HEK293 (cell line): ENCODE data around the gene TRIM66.

Experiments used
- CTCF ChIA-PET: fragments of 350-600 bp; formaldehyde crosslinking; extraction: SDS; loops from one replicate; lab custom pipeline; 2021; ENCODE audit warnings: antibody characterized with exemption; lab: Yijun Ruan, JAX
- POLR2A ChIA-PET: fragments of 300-600 bp; formaldehyde crosslinking; extraction: SDS; loops from one replicate; lab custom pipeline; 2020; ENCODE audit warnings: antibody characterized with exemption, inconsistent platforms; lab: Yijun Ruan, JAX
- H3K27ac ChIP-seq: fragments of 200-500 bp; sonication (Bioruptor generic); 2 replicates; pipeline ENCODE4 v1.5.1; 2014; ENCODE audit warnings: low read depth, low read length, control low read depth, inconsistent platforms; ENCODE audit errors: extremely low read depth
- H3K36me3 ChIP-seq, 2 experiments: fragments of 200-500 bp in 1 of 2; sonication (Bioruptor generic) in 1 of 2; 1 replicate in 1 of 2; 2 replicates in 1 of 2; pipeline ENCODE4 v1.5.1; 2014 to 2017; ENCODE audit warnings: inconsistent platforms in 2 of 2, low read length in 2 of 2; ENCODE audit not compliant: control insufficient read depth in 2 of 2, insufficient read depth in 1 of 2
- H3K4me1 ChIP-seq: fragments of 200-500 bp; sonication (Bioruptor generic); 2 replicates; pipeline ENCODE4 v1.5.1; 2014; ENCODE audit warnings: mild to moderate bottlenecking, low read length, inconsistent platforms; ENCODE audit not compliant: control insufficient read depth, insufficient read depth
- H3K4me3 ChIP-seq: 2 replicates; pipeline ENCODE4 v1.5.1; 2011; ENCODE audit warnings: low read depth, mild to moderate bottlenecking, control low read depth, low read length, moderate library complexity
- H3K9me3 ChIP-seq: fragments of 200-500 bp; sonication (Bioruptor generic); 2 replicates; pipeline ENCODE4 v1.5.1; 2014; ENCODE audit warnings: low read depth, low read length, inconsistent platforms; ENCODE audit not compliant: control insufficient read depth, insufficient read depth
- GLIS1 ChIP-seq: fragments of 450-650 bp; formaldehyde crosslinking; IDR thresholded peaks from 2 replicates; pipeline ENCODE4 v1.5.1; 2016; ENCODE audit warnings: missing biosample characterization, missing genetic modification characterization
- KLF16 ChIP-seq: fragments of 450-650 bp; formaldehyde crosslinking; IDR thresholded peaks from 2 replicates; pipeline ENCODE4 v1.5.1; 2017; ENCODE audit warnings: missing biosample characterization, missing genetic modification characterization
- KLF7 ChIP-seq: fragments of 450-650 bp; formaldehyde crosslinking; IDR thresholded peaks from 2 replicates; pipeline ENCODE4 v1.5.1; 2016; ENCODE audit warnings: missing biosample characterization, missing genetic modification characterization, borderline replicate concordance
- OVOL3 ChIP-seq: fragments of 450-650 bp; formaldehyde crosslinking; IDR thresholded peaks from 2 replicates; pipeline ENCODE4 v1.5.1; 2016; ENCODE audit warnings: missing biosample characterization, missing genetic modification characterization
- TCF7L2 ChIP-seq: IDR thresholded peaks from 2 replicates; pipeline ENCODE4 v1.6.1; 2011; ENCODE audit warnings: low read depth, mild to moderate bottlenecking, inconsistent platforms, low read length, moderate library complexity, borderline replicate concordance
- ZBTB20 ChIP-seq: fragments of 450-650 bp; formaldehyde crosslinking; IDR thresholded peaks from 2 replicates; pipeline ENCODE4 v1.5.1; 2016; ENCODE audit warnings: missing biosample characterization, missing genetic modification characterization
- ZBTB21 ChIP-seq: fragments of 450-650 bp; formaldehyde crosslinking; IDR thresholded peaks from 2 replicates; pipeline ENCODE4 v1.5.1; 2017; ENCODE audit warnings: missing biosample characterization, missing genetic modification characterization
- ZBTB7A ChIP-seq: fragments of 450-650 bp; formaldehyde crosslinking; IDR thresholded peaks from 2 replicates; pipeline ENCODE4 v1.5.1; 2016; ENCODE audit warnings: low read depth, missing biosample characterization, missing genetic modification characterization
- ZBTB8A ChIP-seq: fragments of 450-650 bp; formaldehyde crosslinking; IDR thresholded peaks from 2 replicates; pipeline ENCODE4 v1.5.1; 2016; ENCODE audit warnings: missing biosample characterization, missing genetic modification characterization
- ZFHX2 ChIP-seq: fragments of 450-650 bp; formaldehyde crosslinking; conservative IDR thresholded peaks from 2 replicates; pipeline ENCODE4 v1.5.1; 2016; ENCODE audit warnings: missing biosample characterization, missing genetic modification characterization
- ZIC2 ChIP-seq: fragments of 450-650 bp; formaldehyde crosslinking; IDR thresholded peaks from 2 replicates; pipeline ENCODE4 v1.5.1; 2016; ENCODE audit warnings: missing biosample characterization, missing genetic modification characterization
- ZNF324 ChIP-seq: fragments of 450-650 bp; formaldehyde crosslinking; IDR thresholded peaks from 2 replicates; pipeline ENCODE4 v1.5.1; 2016; ENCODE audit warnings: missing biosample characterization, missing genetic modification characterization
- ZNF473 ChIP-seq: fragments of 450-650 bp; formaldehyde crosslinking; IDR thresholded peaks from 2 replicates; pipeline ENCODE4 v1.5.1; 2017; ENCODE audit warnings: missing biosample characterization, missing genetic modification characterization
- ZNF501 ChIP-seq: fragments of 450-650 bp; formaldehyde crosslinking; IDR thresholded peaks from 2 replicates; pipeline ENCODE4 v1.5.1; 2016; ENCODE audit warnings: missing biosample characterization, missing genetic modification characterization
- ZNF510 ChIP-seq: fragments of 450-650 bp; formaldehyde crosslinking; IDR thresholded peaks from 2 replicates; pipeline ENCODE4 v1.5.1; 2018; ENCODE audit warnings: mild to moderate bottlenecking, missing genetic modification characterization, missing biosample characterization; ENCODE audit not compliant: insufficient replicate concordance
- ZNF521 ChIP-seq: fragments of 450-650 bp; formaldehyde crosslinking; IDR thresholded peaks from 2 replicates; pipeline ENCODE4 v1.5.1; 2017; ENCODE audit warnings: missing biosample characterization, mild to moderate bottlenecking, missing genetic modification characterization
- ZNF777 ChIP-seq: fragments of 450-650 bp; formaldehyde crosslinking; IDR thresholded peaks from 2 replicates; pipeline ENCODE4 v1.5.1; 2017; ENCODE audit warnings: missing biosample characterization, missing genetic modification characterization, borderline replicate concordance
- TF ChIP-seq, protein P1 (sequence below): fragments of 450-650 bp; formaldehyde crosslinking; IDR thresholded peaks from 2 replicates; pipeline ENCODE4 v1.5.1; 2016; ENCODE audit warnings: missing biosample characterization, missing genetic modification characterization
- TF ChIP-seq, protein P2 (sequence below): fragments of 450-650 bp; formaldehyde crosslinking; IDR thresholded peaks from 2 replicates; pipeline ENCODE4 v1.5.1; 2016; ENCODE audit warnings: missing biosample characterization, missing genetic modification characterization
- TF ChIP-seq, protein P3 (sequence below): fragments of 450-650 bp; formaldehyde crosslinking; IDR thresholded peaks from 2 replicates; pipeline ENCODE4 v1.5.1; 2016; ENCODE audit warnings: missing biosample characterization, missing genetic modification characterization
- TF ChIP-seq, protein P4 (sequence below): fragments of 450-650 bp; formaldehyde crosslinking; IDR thresholded peaks from 2 replicates; pipeline ENCODE4 v1.5.1; 2016; ENCODE audit warnings: missing biosample characterization, missing genetic modification characterization
- TF ChIP-seq, protein P5 (sequence below): fragments of 450-650 bp; formaldehyde crosslinking; IDR thresholded peaks from 2 replicates; pipeline ENCODE4 v1.5.1; 2016; ENCODE audit warnings: missing biosample characterization, missing genetic modification characterization

Gene TRIM66

DNA sequence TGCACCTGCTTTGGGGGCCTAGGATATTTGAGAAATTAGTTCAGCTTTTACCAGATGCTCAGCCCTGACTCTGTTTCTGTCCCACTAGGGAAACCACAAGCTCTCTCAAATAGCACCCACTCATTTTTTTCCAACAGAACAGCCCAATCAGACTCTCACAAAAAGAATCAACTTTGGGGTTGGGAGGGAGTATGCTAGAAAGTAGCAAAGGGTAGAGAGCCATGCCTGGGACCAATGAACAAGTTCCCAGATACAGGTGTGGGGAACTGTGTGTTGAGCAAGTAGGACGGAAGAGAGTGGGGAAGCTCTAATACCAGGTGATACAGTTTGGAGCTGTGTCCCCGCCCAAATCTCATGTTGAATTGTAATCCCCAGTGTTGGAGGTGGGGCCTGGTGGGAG, 41.1 kb downstream of the TRIM66 start:
- Histone ChIP-seq H3K27ac (no peak overlapping the region), H3K4me1 (no peaks in the 10 kb centered on the region), H3K36me3 (peaks cover 0 to 71% of the 10 kb centered on the region in 2 experiments; a peak in 1 of 3 replicates), H3K9me3 (no peaks in the 10 kb centered on the region), H3K4me3 (no peak overlapping the region)
- ChIA-PET CTCF (no interaction called here), POLR2A (no interaction called here)
- TF ChIP-seq ZFHX2 (tag by site-specific recombination) (peak; percentile 51; the same call in 1 of the 2 replicates), TCF7L2 (no peak), KLF16 (no peak), ZNF521 (tag by site-specific recombination) (no peak)
- TF ChIP-seq, protein P1, sequence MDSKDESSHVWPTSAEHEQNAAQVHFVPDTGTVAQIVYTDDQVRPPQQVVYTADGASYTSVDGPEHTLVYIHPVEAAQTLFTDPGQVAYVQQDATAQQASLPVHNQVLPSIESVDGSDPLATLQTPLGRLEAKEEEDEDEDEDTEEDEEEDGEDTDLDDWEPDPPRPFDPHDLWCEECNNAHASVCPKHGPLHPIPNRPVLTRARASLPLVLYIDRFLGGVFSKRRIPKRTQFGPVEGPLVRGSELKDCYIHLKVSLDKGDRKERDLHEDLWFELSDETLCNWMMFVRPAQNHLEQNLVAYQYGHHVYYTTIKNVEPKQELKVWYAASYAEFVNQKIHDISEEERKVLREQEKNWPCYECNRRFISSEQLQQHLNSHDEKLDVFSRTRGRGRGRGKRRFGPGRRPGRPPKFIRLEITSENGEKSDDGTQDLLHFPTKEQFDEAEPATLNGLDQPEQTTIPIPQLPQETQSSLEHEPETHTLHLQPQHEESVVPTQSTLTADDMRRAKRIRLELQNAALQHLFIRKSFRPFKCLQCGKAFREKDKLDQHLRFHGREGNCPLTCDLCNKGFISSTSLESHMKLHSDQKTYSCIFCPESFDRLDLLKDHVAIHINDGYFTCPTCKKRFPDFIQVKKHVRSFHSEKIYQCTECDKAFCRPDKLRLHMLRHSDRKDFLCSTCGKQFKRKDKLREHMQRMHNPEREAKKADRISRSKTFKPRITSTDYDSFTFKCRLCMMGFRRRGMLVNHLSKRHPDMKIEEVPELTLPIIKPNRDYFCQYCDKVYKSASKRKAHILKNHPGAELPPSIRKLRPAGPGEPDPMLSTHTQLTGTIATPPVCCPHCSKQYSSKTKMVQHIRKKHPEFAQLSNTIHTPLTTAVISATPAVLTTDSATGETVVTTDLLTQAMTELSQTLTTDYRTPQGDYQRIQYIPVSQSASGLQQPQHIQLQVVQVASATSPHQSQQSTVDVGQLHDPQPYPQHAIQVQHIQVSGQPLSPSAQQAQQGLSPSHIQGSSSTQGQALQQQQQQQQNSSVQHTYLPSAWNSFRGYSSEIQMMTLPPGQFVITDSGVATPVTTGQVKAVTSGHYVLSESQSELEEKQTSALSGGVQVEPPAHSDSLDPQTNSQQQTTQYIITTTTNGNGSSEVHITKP (tag by site-specific recombination) = 0 out of 2 replicates have a peak, but pooled peaks have one; percentile 18

DNA sequence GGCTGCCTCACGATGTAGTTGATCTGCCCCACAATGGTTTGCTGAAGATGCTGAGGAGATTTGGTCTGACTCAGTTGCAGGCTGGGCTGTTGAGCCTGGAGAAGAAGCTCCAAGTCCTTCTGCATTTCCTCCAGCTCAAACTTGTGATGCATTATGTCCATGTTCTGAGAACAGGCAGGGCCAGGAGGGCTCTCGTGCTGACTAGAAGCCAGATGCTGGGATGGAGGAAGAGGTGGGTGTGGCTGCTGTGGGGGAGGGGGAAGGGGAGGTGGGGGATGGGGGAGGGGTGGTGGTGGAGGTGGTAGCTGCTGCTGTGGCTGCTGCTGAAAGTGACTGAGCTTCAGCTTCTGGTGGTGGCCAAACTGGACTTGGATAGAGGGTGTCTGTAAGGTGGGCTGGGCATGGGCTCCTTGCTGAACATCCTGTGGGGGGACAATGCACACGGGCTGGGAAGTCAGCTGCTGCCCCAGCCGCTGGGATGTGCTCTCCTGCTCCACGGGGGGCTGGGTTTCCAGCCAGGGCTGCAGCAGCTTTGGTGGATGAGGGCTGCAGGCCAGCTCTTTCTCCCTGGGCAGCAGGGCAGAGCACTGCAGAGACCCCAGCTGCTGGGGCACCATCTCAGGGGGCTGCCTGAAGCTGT, 42.1 kb downstream of the TRIM66 start:
- POLR2A ChIA-PET = interaction anchor here (0.9 to 1.1 kb wide), 2 partner anchors 19 to 42 kb away, joined by 3 read pairs; partner anchors contain the start of genes RPL27A and TRIM66
- TF ChIP-seq, protein P2, sequence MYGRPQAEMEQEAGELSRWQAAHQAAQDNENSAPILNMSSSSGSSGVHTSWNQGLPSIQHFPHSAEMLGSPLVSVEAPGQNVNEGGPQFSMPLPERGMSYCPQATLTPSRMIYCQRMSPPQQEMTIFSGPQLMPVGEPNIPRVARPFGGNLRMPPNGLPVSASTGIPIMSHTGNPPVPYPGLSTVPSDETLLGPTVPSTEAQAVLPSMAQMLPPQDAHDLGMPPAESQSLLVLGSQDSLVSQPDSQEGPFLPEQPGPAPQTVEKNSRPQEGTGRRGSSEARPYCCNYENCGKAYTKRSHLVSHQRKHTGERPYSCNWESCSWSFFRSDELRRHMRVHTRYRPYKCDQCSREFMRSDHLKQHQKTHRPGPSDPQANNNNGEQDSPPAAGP (tag by site-specific recombination) = no peak
- TF ChIP-seq ZNF510 (no peak), OVOL3 (no peak), ZBTB21 (no peak), ZIC2 (tag by site-specific recombination) (peak; percentile 59)
- TF ChIP-seq, protein P3, sequence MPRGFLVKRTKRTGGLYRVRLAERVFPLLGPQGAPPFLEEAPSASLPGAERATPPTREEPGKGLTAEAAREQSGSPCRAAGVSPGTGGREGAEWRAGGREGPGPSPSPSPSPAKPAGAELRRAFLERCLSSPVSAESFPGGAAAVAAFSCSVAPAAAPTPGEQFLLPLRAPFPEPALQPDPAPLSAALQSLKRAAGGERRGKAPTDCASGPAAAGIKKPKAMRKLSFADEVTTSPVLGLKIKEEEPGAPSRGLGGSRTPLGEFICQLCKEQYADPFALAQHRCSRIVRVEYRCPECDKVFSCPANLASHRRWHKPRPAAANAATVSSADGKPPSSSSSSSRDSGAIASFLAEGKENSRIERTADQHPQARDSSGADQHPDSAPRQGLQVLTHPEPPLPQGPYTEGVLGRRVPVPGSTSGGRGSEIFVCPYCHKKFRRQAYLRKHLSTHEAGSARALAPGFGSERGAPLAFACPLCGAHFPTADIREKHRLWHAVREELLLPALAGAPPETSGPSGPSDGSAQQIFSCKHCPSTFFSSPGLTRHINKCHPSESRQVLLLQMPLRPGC = no peak
- TF ChIP-seq, protein P4, sequence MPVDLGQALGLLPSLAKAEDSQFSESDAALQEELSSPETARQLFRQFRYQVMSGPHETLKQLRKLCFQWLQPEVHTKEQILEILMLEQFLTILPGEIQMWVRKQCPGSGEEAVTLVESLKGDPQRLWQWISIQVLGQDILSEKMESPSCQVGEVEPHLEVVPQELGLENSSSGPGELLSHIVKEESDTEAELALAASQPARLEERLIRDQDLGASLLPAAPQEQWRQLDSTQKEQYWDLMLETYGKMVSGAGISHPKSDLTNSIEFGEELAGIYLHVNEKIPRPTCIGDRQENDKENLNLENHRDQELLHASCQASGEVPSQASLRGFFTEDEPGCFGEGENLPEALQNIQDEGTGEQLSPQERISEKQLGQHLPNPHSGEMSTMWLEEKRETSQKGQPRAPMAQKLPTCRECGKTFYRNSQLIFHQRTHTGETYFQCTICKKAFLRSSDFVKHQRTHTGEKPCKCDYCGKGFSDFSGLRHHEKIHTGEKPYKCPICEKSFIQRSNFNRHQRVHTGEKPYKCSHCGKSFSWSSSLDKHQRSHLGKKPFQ = no peak
- Histone ChIP-seq H3K36me3 (peaks cover 0 to 71% of the 10 kb centered on the region in 2 experiments; a peak in 1 of 3 replicates), H3K4me1 (no peaks in the 10 kb centered on the region), H3K4me3 (no peak overlapping the region), H3K9me3 (no peaks in the 10 kb centered on the region), H3K27ac (no peak overlapping the region)
- CTCF ChIA-PET = interaction anchor here (1.1 kb wide), 1 partner anchor 9 kb away, joined by 3 read pairs; no protein-coding TSS in a partner anchor

DNA sequence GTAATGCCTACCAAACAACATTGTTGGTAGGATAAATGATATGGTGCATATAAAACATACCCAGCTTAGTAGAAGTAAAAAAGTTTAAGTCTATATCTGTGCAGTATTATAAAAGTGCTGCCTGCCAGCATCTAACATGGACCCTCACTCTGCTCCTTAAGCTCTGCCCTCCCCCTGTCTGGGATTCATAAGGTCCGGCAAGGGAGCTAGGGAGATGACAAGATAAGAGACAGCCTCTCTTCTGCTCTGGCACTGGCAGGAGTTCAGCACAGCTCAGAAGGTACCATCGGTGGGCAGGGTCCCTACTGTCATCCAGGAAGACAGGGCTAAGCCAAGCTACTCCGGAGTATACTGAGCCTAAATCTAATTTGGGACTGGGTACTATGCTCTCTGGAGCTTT, 42.8 kb downstream of the TRIM66 start:
- ChIA-PET CTCF (interaction anchor here (0.9 kb wide), 1 partner anchor 35 kb away, joined by 4 read pairs; no protein-coding TSS in a partner anchor), POLR2A (interaction anchor here (0.6 to 1.1 kb wide), 3 partner anchors 43 to 273 kb away, joined by 3 to 6 read pairs (median 6); partner anchors contain the start of genes RPL27A and TRIM66)
- H3K4me3 ChIP-seq = no peak overlapping the region
- no peaks in the 10 kb centered on the region for H3K9me3 ChIP-seq
- no peak overlapping the region for H3K27ac ChIP-seq
- peaks cover 0 to 69% of the 10 kb centered on the region in 2 experiments; a peak in 1 of 3 replicates for H3K36me3 ChIP-seq
- H3K4me1 ChIP-seq = no peaks in the 10 kb centered on the region
- TF ChIP-seq ZNF501 (tag by site-specific recombination) = no peak
- TF ChIP-seq, protein P5, sequence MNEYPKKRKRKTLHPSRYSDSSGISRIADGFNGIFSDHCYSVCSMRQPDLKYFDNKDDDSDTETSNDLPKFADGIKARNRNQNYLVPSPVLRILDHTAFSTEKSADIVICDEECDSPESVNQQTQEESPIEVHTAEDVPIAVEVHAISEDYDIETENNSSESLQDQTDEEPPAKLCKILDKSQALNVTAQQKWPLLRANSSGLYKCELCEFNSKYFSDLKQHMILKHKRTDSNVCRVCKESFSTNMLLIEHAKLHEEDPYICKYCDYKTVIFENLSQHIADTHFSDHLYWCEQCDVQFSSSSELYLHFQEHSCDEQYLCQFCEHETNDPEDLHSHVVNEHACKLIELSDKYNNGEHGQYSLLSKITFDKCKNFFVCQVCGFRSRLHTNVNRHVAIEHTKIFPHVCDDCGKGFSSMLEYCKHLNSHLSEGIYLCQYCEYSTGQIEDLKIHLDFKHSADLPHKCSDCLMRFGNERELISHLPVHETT (tag by site-specific recombination) = no peak
- TF ChIP-seq ZNF324 = no peak
- TF ChIP-seq ZNF473 = no peak
- no peak for TF ChIP-seq ZNF777
- no peak for TF ChIP-seq ZBTB7A (tag by site-specific recombination)
- TF ChIP-seq GLIS1 (tag by site-specific recombination) = no peak
- TF ChIP-seq KLF7 (tag by site-specific recombination) = no peak
- TF ChIP-seq ZBTB20 (tag by site-specific recombination) = no peak
- TF ChIP-seq ZBTB8A = no peak
